Measurements from ENCODE around the gene CCK.

CCK gene

DNA sequence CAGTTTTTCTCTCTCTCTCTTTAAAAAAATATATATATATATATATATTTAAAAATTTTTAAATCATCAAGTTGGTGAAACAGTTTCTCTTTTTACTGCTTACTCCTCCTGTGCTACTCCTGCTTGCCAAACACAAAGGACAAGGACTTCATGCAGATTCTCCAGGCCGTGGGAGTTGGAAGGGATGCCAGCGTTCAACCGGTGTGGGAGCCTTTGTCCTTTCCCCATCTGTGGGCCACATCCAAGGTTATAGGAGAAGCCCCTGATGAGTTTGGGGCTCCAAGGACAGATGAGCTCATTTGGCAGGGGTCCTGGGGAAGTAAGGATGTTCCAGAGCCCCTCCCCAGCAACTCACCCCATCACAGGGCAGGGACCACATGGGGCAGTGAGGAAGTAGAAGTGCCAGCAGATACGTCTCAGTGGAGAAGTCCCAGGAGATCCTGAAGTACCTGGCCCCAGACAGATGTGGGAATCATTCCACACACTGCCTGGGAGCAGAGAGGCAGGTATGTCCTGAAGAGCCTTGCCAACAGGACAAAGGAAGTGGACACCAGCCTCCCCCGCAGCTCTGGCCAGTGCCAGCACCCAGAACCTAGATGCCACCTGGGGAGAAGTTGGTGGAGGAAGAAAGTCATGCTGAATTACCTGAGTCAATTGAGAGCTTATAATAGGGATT, 36.6 kb downstream of the CCK start:
- DNase-seq (ENCODE audit: low read depth, low spot score) = no peak
- no peak overlapping the region for H3K4me3 ChIP-seq (ENCODE audit: low read length)

DNA sequence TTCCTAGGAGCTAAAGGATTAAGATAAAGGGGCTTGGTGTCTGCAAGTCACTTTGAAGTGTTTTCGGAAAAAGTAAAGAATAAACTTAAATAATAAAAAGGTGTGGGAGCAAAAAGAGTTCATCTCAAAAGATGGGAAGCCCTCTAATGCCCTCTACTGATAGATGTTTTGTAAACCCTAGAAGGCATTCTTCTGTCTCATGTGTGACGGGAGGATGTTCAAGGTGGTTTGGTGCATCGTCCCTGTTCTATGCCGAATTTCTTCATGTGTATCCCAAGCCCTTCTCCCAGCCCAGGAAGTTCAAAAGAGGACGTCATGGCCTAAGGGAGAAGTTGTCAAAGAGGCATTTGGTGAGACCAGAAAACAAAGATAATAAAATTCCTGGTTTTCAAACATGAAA, 37.2 kb downstream of the CCK start:
- H3K4me3 ChIP-seq (ENCODE audit: low read length) = no peak overlapping the region
- DNase-seq (ENCODE audit: low read depth, low spot score) = peak; percentile 35

DNA sequence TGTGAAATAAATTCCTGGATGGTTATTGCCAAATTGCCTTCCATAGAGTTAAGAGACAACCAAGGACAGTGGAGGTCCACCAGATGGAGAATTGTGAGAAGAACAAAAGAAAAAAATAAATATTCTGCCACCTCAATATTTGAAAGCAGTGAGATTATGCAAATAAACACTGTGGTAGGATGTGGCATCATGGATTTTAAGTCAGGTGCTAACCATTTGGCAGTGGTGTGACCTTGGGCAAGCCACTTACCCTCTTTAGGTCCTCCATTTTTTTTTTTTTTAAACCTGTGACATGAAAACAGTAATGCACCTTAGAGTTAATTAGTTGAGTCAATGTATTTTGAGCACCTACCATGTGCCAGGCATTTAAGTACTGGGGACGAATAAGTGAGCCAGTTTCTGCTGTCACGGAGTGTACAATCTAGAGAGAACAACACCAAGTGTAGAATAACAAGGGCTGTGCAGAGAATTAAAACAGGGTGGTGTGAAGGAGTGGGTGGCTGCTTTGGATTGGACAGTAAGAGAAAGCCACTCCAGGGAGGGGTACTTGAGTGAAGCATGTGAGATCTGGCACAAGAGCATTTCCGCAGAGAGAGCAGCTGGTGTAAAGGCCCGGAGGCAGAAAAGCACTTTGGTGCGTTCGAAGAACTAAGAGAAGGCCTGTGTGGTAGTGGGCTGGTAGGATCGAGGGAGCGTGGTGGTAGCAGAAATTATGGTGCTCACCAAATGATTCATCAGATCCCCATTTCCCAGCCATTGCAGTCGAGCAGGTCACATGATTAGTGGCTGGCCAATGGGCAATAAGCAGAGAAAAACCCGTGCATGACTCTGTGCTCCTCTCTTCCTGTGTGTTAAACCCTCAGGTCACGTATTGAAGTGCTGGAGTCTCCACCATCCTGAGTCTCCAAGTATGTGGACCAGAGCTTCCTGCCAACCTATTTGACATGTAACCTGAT, 39.2 kb downstream of the CCK start:
- no peak overlapping the region for H3K4me3 ChIP-seq (ENCODE audit: low read length)
- DNase-seq (ENCODE audit: low read depth, low spot score) = no peak

DNA sequence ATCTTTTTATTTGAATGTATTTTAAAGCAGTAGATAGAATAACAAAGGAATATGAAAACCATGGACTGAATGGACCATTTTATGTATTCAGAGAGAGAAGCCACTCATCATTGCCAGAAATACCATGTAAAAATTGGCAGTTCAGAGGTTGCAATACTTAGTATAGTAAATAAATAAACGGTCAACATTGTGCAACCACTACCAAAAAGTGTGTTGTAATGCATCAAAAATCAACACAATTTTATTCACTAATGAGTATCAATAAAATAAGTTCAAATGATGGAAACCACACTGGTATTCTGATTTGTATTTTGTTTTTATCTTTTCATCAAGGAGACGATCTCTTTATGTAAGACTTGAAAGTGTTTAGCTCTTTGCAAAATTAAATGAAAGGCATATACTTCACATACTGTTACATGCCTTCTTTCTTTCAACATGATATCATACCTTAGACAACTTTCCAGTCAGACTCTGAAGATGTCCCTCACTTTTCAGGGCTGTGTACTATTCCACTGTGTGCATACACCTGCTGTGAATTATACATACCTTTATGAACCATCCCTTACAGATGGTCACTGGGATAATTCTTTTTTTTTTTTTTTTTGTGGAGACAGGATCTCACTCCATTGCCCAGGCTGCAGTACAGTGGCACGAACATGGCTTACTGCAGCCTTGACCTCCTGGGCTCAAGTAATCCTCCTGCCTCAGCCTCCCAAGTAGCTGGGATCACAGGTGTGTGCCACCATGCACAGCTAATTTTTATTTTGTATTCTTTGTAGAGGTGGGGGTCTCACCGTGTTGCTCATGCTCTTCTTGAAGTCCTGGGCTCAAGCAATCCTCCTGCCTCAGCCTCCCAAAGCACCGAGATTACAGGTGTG, 40.3 kb downstream of the CCK start:
- no peak for DNase-seq (ENCODE audit: low read depth, low spot score)

DNA sequence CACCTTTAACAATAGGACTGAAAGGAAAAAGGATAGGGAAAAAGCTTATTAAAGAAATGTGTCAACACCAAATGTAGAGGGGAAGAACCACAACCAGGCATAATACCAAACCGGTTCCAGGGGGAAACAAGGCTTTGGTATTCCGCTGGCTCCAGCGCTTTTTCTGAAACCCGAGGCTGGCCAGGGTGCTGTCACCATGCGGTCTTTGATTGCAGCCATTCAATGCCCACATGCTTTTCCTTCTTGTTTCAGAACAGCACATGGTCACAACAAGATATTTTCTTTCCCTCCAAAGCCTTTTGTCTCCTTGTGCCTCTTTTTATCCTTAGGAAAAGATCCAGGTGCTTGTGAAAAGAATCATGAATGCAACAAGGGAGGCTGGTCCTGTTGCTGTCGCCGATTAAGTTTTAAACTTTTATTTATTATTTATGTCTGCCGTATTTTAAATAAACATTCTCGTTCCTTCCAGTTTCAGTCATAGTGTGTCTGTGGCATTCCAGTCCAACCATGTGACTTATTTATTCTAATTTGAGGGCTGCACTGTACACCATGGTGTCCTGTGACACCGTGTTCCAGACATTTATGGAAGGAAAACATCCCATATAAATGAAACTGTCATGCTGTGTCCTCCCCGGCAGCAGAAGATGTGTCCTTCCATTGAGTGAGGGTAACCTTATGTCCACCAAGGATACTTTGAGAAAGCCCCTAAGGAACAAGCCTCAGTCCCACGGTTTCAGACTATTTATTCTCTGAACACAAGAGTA, 41.1 kb downstream of the CCK start:
- no peak overlapping the region for H3K4me3 ChIP-seq (ENCODE audit: low read length)
- DNase-seq (ENCODE audit: low read depth, low spot score) = no peak

More for the DNA sequence above, 40.3 kb downstream of the CCK start:
- H3K4me3 ChIP-seq (ENCODE audit: low read length) = no peak overlapping the region

DNA sequence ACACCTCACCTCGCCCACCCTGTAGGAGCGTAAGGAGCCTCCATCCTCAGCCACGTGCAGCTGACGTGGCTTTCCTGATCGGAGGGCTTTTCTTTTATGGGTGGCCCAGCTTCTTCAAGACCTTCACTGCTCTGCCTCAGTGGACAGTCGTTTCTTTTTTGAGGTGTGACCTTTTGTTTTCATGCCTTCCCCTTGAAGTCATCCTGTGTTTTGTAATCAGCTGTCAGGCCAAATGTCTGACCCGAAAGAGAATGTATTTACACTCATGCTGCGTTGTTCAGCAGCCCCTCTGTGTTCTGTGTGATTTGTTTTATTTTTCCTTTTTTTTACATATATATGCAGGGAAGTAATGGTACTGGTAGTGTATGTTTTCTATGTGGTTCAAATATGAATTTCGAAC, 41.8 kb downstream of the CCK start:
- DNase-seq (ENCODE audit: low read depth, low spot score) = no peak
- no peak overlapping the region for H3K4me3 ChIP-seq (ENCODE audit: low read length)

DNA sequence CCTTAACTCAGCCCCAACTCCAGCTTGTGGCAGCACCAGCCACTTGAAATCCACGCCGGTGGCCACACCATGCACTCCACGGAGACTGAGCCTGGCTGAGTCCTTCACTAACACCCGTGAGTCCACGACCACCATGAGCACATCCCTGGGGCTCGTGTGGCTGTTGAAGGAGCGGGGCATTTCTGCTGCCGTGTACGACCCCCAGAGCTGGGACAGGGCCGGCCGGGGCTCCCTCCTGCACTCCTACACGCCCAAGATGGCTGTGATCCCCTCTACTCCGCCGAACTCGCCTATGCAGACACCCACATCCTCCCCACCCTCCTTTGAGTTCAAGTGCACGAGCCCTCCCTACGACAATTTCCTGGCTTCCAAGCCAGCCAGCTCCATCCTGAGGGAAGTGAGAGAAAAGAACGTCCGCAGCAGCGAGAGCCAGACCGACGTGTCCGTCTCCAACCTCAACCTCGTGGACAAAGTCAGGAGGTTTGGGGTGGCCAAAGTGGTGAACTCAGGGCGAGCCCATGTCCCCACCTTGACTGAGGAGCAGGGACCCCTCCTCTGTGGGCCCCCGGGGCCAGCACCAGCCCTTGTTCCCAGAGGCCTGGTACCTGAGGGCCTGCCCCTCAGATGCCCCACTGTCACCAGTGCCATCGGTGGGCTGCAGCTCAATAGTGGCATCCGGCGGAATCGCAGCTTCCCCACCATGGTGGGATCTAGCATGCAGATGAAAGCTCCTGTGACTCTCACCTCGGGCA, 42.9 kb downstream of the CCK start:
- H3K4me3 ChIP-seq (ENCODE audit: low read length) = no peak overlapping the region
- DNase-seq (ENCODE audit: low read depth, low spot score) = no peak

DNA sequence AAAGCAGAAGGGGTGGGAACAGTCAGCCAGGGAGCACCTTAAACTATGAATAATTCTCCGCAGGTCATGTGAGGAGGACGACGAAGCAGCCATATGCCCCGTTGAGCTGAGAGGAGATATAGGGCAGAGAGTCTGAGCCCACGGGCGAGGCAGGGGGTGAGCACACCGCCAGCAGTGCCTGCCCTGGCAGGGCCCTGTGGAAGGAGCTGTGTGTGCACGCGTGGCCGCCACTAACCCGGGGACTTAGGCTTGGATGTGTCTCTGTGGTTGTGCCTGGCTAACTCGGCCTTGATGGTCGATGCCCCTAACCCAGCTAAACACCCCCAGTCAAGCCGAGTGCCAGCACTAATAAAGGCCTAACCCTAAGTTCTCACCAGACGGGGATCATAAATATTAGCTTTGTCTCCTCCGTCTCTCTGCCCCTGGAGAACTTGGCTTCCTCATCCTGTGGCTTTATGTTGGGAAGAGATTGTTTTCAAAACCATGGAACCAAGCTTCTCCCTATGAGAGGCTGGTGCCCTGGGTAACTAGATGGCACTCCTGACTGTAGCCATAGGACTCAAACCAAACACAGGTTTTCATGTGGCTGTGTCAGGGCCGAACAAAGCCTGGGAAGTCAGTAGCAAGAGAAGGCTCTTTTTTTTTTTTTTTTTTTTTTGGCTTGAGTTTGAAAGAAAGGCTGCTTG, 45.4 kb downstream of the CCK start:
- no peak for DNase-seq (ENCODE audit: low read depth, low spot score)
- H3K4me3 ChIP-seq (ENCODE audit: low read length) = no peak overlapping the region

DNA sequence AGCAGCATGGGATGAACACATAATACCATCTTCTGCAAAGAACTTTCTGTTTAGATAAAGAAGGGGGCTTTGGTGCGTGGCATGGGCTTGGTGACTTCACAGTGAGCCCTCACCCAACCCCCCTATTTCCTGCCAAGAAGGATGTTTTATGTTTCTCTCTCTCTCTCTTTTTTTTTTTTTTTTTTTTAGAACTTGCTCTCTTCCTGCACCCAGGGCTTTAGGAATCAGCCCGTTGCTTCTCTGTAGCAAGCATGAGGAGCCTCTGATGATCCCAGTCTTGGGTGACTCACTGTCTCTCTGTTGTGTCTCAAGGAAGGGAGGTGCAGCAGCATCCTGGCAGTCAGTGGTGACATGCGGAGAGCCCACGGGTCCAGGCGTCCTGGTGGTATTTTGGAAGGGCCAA, 49.1 kb downstream of the CCK start:
- H3K4me3 ChIP-seq (ENCODE audit: low read length) = no peak overlapping the region
- peak; percentile 73 for DNase-seq (ENCODE audit: low read depth, low spot score)

DNA sequence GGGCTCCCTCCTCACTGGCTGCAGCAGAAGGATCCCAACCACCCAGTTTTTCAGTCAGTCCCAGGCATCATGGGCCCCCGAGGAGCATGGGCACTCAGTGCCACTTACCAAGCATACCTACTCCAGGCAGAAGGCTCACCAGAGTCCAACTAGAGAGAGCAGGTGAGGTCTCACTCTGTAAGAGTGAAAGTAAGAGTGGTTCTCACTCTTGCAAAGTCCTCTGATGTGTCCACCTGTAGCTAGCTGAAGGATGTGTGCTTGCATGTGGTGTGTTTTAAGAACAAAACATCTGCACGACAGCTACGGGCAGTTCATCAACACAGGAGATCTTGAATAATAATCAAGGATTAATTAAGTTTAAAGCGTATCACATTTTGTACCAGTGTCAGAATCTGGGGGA, 49.7 kb downstream of the CCK start:
- no peak overlapping the region for H3K4me3 ChIP-seq (ENCODE audit: low read length)
- DNase-seq (ENCODE audit: low read depth, low spot score) = peak; percentile 20

DNA sequence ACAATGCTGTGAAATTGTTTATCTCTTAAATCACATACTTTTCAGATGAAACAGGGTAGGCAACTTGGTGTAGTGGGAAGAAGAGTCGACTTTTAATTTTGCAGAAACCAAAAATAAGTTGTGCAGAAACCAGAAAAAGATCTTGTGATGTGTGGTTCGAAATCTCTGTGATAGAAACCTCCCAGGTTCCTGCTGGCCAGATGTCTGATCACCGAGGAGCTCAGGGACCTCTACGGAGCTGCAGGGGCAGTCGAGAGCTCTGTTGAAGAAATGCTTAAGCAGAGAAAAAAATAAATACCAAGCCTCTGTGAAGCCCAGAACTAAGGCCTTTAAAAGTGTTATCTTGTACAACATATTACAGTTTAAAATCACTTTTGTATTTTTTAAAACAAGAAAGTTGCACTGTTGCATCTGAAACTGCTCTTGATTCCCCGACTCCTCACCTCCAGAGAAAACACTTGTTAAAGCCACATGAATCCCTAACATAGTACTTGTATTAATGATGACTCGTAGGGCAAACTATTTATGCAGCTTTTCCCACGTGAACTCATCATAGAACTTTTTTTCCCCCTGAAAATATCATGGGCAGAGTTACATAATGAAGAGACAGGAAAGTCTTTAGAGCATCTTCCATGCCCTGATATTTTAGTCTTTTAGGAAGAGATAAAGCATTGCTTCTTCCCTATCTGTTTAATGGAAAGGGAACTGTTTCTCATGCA, 51.3 kb downstream of the CCK start:
- H3K4me3 ChIP-seq (ENCODE audit: low read length) = no peak overlapping the region
- no peak for DNase-seq (ENCODE audit: low read depth, low spot score)

DNA sequence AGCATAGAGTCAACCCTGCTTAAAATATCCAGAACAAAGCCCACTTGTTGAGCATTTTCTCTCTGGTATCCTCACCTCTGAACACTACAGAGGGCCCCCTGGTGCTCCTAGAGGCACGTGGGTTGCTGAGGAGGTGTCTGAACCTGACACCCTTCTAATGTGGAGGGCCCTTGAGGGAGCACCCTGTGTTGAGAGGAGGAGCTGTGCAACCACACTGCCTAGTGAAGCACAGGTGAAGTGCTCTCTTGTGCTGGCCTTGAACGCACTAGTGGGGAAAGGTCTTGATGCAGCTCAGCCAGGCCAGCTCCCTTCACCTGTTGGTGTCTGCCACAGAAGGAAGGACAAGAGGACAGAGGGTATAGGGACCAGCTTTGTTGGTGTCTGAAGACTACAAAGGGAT, 51.9 kb downstream of the CCK start:
- no peak overlapping the region for H3K4me3 ChIP-seq (ENCODE audit: low read length)
- DNase-seq (ENCODE audit: low read depth, low spot score) = peak; percentile 20

DNA sequence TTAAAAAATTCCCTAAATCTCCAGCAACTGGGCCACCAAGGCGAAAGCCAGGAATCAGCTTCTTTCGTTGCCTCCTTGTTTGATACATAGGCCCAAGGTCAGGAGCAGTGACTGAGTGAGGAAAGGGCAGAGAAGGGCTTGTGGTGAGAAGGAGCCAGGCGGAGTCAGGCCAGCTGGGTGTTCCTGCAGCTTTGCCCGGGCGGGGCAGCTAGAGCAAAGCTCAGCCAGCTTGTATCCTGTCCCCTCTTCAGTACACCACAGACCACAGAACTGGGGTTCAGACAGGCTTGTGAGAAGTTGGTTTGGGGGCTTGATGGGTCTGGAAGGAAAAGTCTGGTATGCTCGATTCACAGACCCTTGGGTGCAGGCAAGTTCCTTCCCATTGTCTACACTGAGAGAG, 52.6 kb downstream of the CCK start:
- peak; percentile 50 for DNase-seq (ENCODE audit: low read depth, low spot score)
- no peak overlapping the region for H3K4me3 ChIP-seq (ENCODE audit: low read length)

DNA sequence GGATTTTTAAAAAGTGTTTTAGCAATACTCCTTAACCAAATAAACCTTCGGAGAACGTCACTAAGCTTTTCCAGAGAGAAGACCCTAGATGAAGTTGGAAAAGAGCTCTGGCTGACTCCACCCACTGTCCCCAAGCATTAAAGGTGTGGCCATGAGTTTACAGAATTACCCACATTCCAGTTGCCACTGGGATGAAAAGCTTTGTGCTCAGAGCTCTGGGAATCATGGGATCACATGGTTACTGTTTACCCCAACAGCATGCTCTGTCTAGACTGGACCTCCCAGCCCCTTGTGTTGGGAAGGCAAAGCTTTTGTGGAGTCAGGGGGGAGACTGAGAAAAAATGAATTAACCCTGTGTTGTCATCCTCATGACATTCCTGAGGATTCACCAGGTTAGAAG, 55.3 kb downstream of the CCK start:
- H3K4me3 ChIP-seq (ENCODE audit: low read length) = no peak overlapping the region
- DNase-seq (ENCODE audit: low read depth, low spot score) = no peak

DNA sequence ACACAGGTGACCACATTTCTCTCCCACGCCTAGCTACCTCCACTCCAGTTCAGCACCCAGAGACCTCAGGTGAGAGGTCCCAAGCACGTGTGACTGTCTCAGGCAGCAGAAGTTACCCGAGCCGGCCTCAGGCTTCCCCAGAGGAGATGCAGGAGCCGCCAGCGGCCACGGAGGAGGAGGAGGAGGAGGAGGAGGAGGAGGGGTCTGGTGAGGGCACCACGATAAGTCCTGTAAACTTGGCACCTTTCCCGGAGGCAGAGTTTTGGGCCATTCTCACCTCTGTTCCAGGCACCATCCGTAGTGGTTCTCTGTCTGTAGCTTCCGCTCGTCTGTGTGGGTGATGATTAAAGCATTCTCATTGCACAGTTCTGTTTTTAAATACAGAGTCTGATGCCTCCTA, 56.1 kb downstream of the CCK start:
- H3K4me3 ChIP-seq (ENCODE audit: low read length) = no peak overlapping the region
- DNase-seq (ENCODE audit: low read depth, low spot score) = no peak

Measured in Jurkat, Clone E6-1 (cell line).